H9 (cell line): Measurements from ENCODE around the gene RASA3. TPM values are rescaled to one million over a fixed set of nuclear protein-coding genes. Genes with fewer than 3 reads are reported as not detected.

Experiments
- DNase-seq: peaks from one replicate; pipeline ENCODE4 v3.0.0-alpha.2; 2017
- H2AFZ ChIP-seq: one replicate; pipeline ENCODE4 v1.6.1; 2013; ENCODE audit warnings: mild to moderate bottlenecking, low read length, control low read depth, moderate library complexity
- H2AK5ac ChIP-seq: 2 replicates; pipeline ENCODE4 v1.6.1; 2013; ENCODE audit warnings: low read length, control low read depth, mixed read lengths; ENCODE audit not compliant: insufficient read length
- H2BK120ac ChIP-seq: one replicate; pipeline ENCODE4 v1.6.1; 2013; ENCODE audit warnings: low read depth, mild to moderate bottlenecking, low read length, control low read depth, inconsistent platforms; ENCODE audit not compliant: poor library complexity, severe bottlenecking
- H2BK12ac ChIP-seq: 2 replicates; pipeline ENCODE4 v1.6.1; 2013; ENCODE audit warnings: low read length, control low read depth, mixed read lengths, low read depth; ENCODE audit not compliant: insufficient read length
- H2BK15ac ChIP-seq: 2 replicates; pipeline ENCODE4 v1.6.1; 2013; ENCODE audit warnings: low read depth, low read length, control low read depth
- H2BK20ac ChIP-seq: one replicate; pipeline ENCODE4 v1.6.1; 2013; ENCODE audit warnings: low read depth, mild to moderate bottlenecking, low read length, control low read depth, inconsistent platforms; ENCODE audit not compliant: poor library complexity, severe bottlenecking
- H2BK5ac ChIP-seq: 2 replicates; pipeline ENCODE4 v1.6.1; 2013; ENCODE audit warnings: low read length, control low read depth, mixed read lengths; ENCODE audit not compliant: insufficient read length
- H3K14ac ChIP-seq: 2 replicates; pipeline ENCODE4 v1.6.1; 2013; ENCODE audit warnings: low read length, control low read depth; ENCODE audit not compliant: insufficient read depth
- H3K18ac ChIP-seq: 2 replicates; pipeline ENCODE4 v1.6.1; 2013; ENCODE audit warnings: low read depth, mild to moderate bottlenecking, mixed read lengths, low read length, control low read depth; ENCODE audit not compliant: insufficient read length
- H3K23ac ChIP-seq: 2 replicates; pipeline ENCODE4 v1.6.1; 2013; ENCODE audit warnings: low read length, control low read depth, mixed read lengths, low read depth; ENCODE audit not compliant: insufficient read length
- H3K23me2 ChIP-seq: 2 replicates; pipeline ENCODE4 v1.6.1; 2013; ENCODE audit warnings: low read depth, mild to moderate bottlenecking, mixed read lengths, low read length, control low read depth; ENCODE audit not compliant: insufficient read length, poor library complexity, severe bottlenecking
- H3K27ac ChIP-seq: 2 replicates; pipeline ENCODE4 v1.5.1; 2013; ENCODE audit warnings: low read length, control low read depth, mixed read lengths, low read depth; ENCODE audit not compliant: insufficient read length
- H3K27me3 ChIP-seq: 2 replicates; pipeline ENCODE4 v1.6.1; 2013; ENCODE audit warnings: low read length, control low read depth, inconsistent platforms; ENCODE audit not compliant: insufficient read depth
- H3K4ac ChIP-seq: 2 replicates; pipeline ENCODE4 v1.6.1; 2013; ENCODE audit warnings: low read depth, mild to moderate bottlenecking, control low read depth, inconsistent platforms, low read length, moderate library complexity
- H3K4me1 ChIP-seq: 2 replicates; pipeline ENCODE4 v1.6.1; 2013; ENCODE audit warnings: low read length, control low read depth, inconsistent platforms; ENCODE audit not compliant: insufficient read depth
- H3K4me2 ChIP-seq: 2 replicates; pipeline ENCODE4 v1.6.1; 2013; ENCODE audit warnings: low read length, control low read depth, mixed read lengths; ENCODE audit not compliant: insufficient read length, insufficient read depth
- H3K56ac ChIP-seq: 2 replicates; pipeline ENCODE4 v1.6.1; 2013; ENCODE audit warnings: low read depth, mild to moderate bottlenecking, mixed read lengths, low read length, control low read depth; ENCODE audit not compliant: insufficient read length
- H3K79me1 ChIP-seq: 2 replicates; pipeline ENCODE4 v1.6.1; 2013; ENCODE audit warnings: low read depth, mild to moderate bottlenecking, moderate library complexity, low read length, control low read depth, inconsistent platforms; ENCODE audit not compliant: insufficient read depth, poor library complexity, severe bottlenecking
- H3K79me2 ChIP-seq: 2 replicates; pipeline ENCODE4 v1.6.1; 2013; ENCODE audit warnings: low read length, control low read depth, inconsistent platforms; ENCODE audit not compliant: insufficient read depth
- H3K9ac ChIP-seq: 2 replicates; pipeline ENCODE4 v1.6.1; 2013; ENCODE audit warnings: low read length, control low read depth, mixed read lengths; ENCODE audit not compliant: insufficient read length; ENCODE audit errors: extremely low read depth
- H3K9me3 ChIP-seq: one replicate; pipeline ENCODE4 v1.6.1; 2013; ENCODE audit warnings: low read depth, low read length, inconsistent platforms; ENCODE audit not compliant: control insufficient read depth
- H3T11ph ChIP-seq: one replicate; pipeline ENCODE4 v1.6.1; 2013; ENCODE audit warnings: mild to moderate bottlenecking, low read length, control low read depth, inconsistent platforms
- H4K20me1 ChIP-seq: one replicate; pipeline ENCODE4 v1.6.1; 2013; ENCODE audit not compliant: control insufficient read depth, insufficient read length, insufficient read depth
- H4K5ac ChIP-seq: 2 replicates; pipeline ENCODE4 v1.6.1; 2013; ENCODE audit warnings: low read depth, mild to moderate bottlenecking, mixed read lengths, low read length, control low read depth; ENCODE audit not compliant: insufficient read length
- H4K8ac ChIP-seq: replicated peaks from 2 replicates; pipeline ENCODE4 v1.6.1; 2013; ENCODE audit warnings: low read length, control low read depth, mixed read lengths, low read depth; ENCODE audit not compliant: insufficient read length
- H4K91ac ChIP-seq: 2 replicates; pipeline ENCODE4 v1.6.1; 2013; ENCODE audit warnings: low read depth, mild to moderate bottlenecking, moderate library complexity, mixed read lengths, low read length, control low read depth; ENCODE audit not compliant: insufficient read length
- H3K27ac Mint-ChIP-seq, 3 experiments: 2 replicates in 2 of 3; 3 replicates in 1 of 3; pipeline ENCODE4 v1.8.0; 2020 to 2021; ENCODE audit warnings: mixed read lengths in 3 of 3, mild to moderate bottlenecking in 1 of 3, moderate library complexity in 1 of 3
- H3K27me3 Mint-ChIP-seq: 2 replicates; pipeline ENCODE4 v1.8.0; 2021; ENCODE audit warnings: low read depth, mild to moderate bottlenecking, moderate library complexity, mixed read lengths
- H3K36me3 Mint-ChIP-seq, 3 experiments: 2 replicates in 2 of 3; 3 replicates in 1 of 3; pipeline ENCODE4 v1.8.0; 2020 to 2021; ENCODE audit warnings: low read depth in 3 of 3, mixed read lengths in 3 of 3; ENCODE audit not compliant: insufficient read depth in 1 of 3
- H3K4me1 Mint-ChIP-seq, 2 experiments: 2 replicates each; pipeline ENCODE4 v1.8.0; 2020; ENCODE audit warnings: mixed read lengths in 2 of 2
- H3K4me3 Mint-ChIP-seq, 2 experiments: 2 replicates in 1 of 2; 3 replicates in 1 of 2; pipeline ENCODE4 v1.8.0; 2020 to 2021; ENCODE audit warnings: mild to moderate bottlenecking in 2 of 2, mixed read lengths in 2 of 2, moderate library complexity in 1 of 2
- H3K9me3 Mint-ChIP-seq, 2 experiments: 2 replicates in 1 of 2; 3 replicates in 1 of 2; pipeline ENCODE4 v1.8.0; 2020; ENCODE audit warnings: mild to moderate bottlenecking in 2 of 2, mixed read lengths in 2 of 2, moderate library complexity in 1 of 2
- WGBS: extraction: QIAGEN DNeasy Blood & Tissue Kit; methylation state at CpG from one replicate; pipeline ENCODE4 v1.1.7; 2013; ENCODE audit warnings: missing lambda C conversion rate, low lambda C conversion rate, mixed read lengths; ENCODE audit not compliant: insufficient read length; ENCODE audit errors: extremely low coverage; 5-methylcytosine and 5-hydroxymethylcytosine counted together
- total RNA-seq: library from RNA; stranded (reverse); gene quantifications from 2 replicates; pipeline ENCODE4 v1.2.1, GENCODE V29; 2021
- TF ChIP-seq, protein P1 (sequence below): fragments of 200-600 bp; sonication (generic); conservative IDR thresholded peaks from 3 replicates; pipeline ENCODE4 v1.8.0; 2021; ENCODE audit warnings: antibody characterized with exemption, mild to moderate bottlenecking

The RASA3 gene
- total RNA-seq, 1 experiment from 2014 or later = 12.3 TPM

DNA sequence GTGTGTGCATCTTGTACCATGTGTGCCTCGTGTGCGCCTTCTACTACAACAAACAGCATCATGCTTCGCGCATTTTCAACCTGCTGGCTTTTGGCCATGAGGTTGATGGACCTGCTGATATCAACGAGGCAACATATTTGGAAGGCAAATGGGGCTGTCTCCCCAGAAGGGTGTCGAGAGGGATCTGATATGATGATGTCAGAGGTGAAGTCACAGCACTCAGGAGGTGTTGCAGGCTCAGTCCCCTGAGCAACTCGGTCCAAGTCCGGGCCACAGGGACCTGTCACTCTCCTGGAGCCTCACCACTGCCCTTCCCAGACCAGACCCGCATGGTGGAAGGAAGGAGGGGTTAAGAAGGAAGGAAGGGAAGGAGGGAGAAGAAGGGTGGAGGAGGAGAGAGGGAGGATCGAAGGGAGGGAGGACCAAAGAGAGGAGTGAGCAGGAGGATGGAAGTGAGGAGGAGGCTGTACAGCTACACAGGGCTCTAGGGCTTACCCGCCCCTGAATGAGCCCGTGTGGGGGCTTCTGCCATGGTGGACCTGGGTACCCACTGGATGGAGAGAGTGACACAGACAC, 151.8 kb downstream of the RASA3 start:
- no peaks in the 10 kb centered on the region for H3K9me3 Mint-ChIP-seq
- Histone ChIP-seq H3K27me3 (no peaks in the 10 kb centered on the region), H2AK5ac (no peak overlapping the region), H2AFZ (no peak overlapping the region), H3T11ph (no peak overlapping the region), H3K23ac (no peak overlapping the region), H3K4ac (no peak overlapping the region), H4K20me1 (peaks cover 7% of the 10 kb centered on the region), H3K14ac (no peak overlapping the region), H3K9ac (no peak overlapping the region), H2BK15ac (no peak overlapping the region), H2BK12ac (no peak overlapping the region), H3K23me2 (no peaks in the 10 kb centered on the region), H3K27ac (no peak overlapping the region), H3K79me1 (no peaks in the 10 kb centered on the region), H3K79me2 (no peaks in the 10 kb centered on the region), H3K4me2 (no peak overlapping the region), H2BK5ac (no peak overlapping the region), H4K8ac (no peak overlapping the region), H3K9me3 (no peaks in the 10 kb centered on the region), H4K91ac (no peak overlapping the region), H3K4me1 (no peaks in the 10 kb centered on the region), H2BK120ac (no peak overlapping the region), H4K5ac (no peak overlapping the region), H2BK20ac (no peak overlapping the region), H3K56ac (no peak overlapping the region), H3K18ac (no peak overlapping the region)
- TF ChIP-seq, protein P1, sequence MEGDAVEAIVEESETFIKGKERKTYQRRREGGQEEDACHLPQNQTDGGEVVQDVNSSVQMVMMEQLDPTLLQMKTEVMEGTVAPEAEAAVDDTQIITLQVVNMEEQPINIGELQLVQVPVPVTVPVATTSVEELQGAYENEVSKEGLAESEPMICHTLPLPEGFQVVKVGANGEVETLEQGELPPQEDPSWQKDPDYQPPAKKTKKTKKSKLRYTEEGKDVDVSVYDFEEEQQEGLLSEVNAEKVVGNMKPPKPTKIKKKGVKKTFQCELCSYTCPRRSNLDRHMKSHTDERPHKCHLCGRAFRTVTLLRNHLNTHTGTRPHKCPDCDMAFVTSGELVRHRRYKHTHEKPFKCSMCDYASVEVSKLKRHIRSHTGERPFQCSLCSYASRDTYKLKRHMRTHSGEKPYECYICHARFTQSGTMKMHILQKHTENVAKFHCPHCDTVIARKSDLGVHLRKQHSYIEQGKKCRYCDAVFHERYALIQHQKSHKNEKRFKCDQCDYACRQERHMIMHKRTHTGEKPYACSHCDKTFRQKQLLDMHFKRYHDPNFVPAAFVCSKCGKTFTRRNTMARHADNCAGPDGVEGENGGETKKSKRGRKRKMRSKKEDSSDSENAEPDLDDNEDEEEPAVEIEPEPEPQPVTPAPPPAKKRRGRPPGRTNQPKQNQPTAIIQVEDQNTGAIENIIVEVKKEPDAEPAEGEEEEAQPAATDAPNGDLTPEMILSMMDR = no peak
- H3K4me3 Mint-ChIP-seq = no peak overlapping the region
- no peaks in the 10 kb centered on the region for H3K27me3 Mint-ChIP-seq
- peaks cover 0 to 13% of the 10 kb centered on the region in 2 experiments; a peak in 2 of 4 replicates for H3K4me1 Mint-ChIP-seq
- no peak for DNase-seq
- H3K27ac Mint-ChIP-seq = peak overlapping the region in 1 of 3 experiments; percentile 86; a peak in 2 of 7 replicates
- WGBS = 100% methylated on average over 1 of the region's 12 CpGs
- peaks cover 12 to 20% (median 12%) of the 10 kb centered on the region in 3 experiments; a peak in 6 of 7 replicates for H3K36me3 Mint-ChIP-seq
